Upper lobe of left lung (tissue), 4 donors: ENCODE measurements around the gene PLOD1.

ENCODE experiments used
- CTCF ChIP-seq, 6 experiments: fragments of 450-650 bp in 4 of 6; fragments of 200-600 bp in 2 of 6; sonication (generic) in 2 of 6; IDR thresholded peaks; one replicate each; pipeline ENCODE4 v1.5.1; 2016 to 2019; ENCODE audit warnings: antibody characterized with exemption in 6 of 6
- EP300 ChIP-seq, 4 donors: sonication (generic); formaldehyde crosslinking; IDR thresholded peaks; one replicate each; pipeline ENCODE4 v1.5.1; 2017; ENCODE audit warnings: antibody characterized with exemption in 4 of 4, control low read depth in 2 of 4
- POLR2A ChIP-seq, 4 donors: fragments of 450-650 bp; IDR thresholded peaks; one replicate each; pipeline ENCODE4 v1.5.1; 2016 to 2017; ENCODE audit warnings: antibody characterized with exemption in 4 of 4, mild to moderate bottlenecking in 2 of 4

- TF ChIP-seq POLR2A (IDR thresholded peaks at IDR 0.05) (no peak), CTCF (IDR thresholded peaks at IDR 0.05) (no peak), EP300 (IDR thresholded peaks at IDR 0.05) (no peak)
Observed at GRCh38 chr1:11961230-11961629, 26.7 kb downstream of the PLOD1 start.
